ENCODE results near the gene RNPEP. TPM values are rescaled to one million over a fixed set of nuclear protein-coding genes. Genes with fewer than 3 reads are reported as not detected.
A peak's percentile ranks its signal among the peaks of the same experiment; 100 is the strongest.

The RNPEP gene
- total RNA-seq, 4 donors from 2014 or later = 37.2 to 77.6 (median 45.8) TPM

DNA sequence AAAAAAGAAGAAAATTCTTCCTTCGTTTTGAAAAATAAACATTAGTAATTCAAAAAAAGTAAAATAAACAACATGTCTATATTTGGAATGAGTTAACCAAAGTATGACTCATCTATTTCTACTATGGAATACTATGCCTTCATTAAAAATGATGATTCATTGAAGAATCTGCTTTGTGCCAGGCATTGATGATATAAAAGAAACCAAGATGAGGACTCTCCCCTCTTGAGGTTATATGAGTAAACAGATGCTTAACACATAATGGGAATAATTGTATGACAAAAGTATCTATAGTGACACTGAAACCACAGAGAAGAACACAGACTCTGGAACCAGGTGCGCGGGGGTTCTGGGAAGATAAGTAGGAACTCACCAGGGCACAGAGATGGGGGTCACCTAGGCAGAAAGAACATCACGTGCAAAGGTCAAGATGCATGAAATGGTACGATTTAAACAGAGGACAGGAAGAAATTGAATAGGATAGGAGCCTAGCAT, 46.8 kb downstream of the RNPEP start:
- TF ChIP-seq, protein P1, sequence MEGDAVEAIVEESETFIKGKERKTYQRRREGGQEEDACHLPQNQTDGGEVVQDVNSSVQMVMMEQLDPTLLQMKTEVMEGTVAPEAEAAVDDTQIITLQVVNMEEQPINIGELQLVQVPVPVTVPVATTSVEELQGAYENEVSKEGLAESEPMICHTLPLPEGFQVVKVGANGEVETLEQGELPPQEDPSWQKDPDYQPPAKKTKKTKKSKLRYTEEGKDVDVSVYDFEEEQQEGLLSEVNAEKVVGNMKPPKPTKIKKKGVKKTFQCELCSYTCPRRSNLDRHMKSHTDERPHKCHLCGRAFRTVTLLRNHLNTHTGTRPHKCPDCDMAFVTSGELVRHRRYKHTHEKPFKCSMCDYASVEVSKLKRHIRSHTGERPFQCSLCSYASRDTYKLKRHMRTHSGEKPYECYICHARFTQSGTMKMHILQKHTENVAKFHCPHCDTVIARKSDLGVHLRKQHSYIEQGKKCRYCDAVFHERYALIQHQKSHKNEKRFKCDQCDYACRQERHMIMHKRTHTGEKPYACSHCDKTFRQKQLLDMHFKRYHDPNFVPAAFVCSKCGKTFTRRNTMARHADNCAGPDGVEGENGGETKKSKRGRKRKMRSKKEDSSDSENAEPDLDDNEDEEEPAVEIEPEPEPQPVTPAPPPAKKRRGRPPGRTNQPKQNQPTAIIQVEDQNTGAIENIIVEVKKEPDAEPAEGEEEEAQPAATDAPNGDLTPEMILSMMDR (IDR thresholded peaks at IDR 0.05) = no peak
- DNase-seq (ENCODE audit: low spot score) = no peak
- ATAC-seq (ENCODE audit: low FRiP score) = peak; percentile 75

DNA sequence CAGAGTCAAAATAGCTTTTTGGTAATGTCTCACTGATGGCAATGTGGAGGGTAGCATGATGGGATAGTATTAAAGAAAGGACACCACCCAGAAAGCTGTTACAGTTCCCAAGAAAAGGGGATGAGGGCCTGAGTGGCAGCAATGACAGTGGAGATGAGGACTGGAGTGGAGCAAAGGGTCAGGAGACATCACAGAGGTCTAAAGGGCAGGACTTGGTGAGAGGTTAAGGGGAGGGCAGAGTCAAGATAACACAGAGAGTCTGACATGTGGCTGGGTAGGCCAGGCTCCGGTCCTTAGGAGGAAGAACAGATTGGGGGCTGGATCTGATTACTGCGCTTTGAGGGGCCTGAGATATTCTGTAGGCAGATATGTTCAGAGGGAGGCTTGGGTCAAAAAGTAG, 47.3 kb downstream of the RNPEP start:
- TF ChIP-seq, protein P1 (IDR thresholded peaks at IDR 0.05) = no peak
- DNase-seq (ENCODE audit: low spot score) (no peak), ATAC-seq (ENCODE audit: low FRiP score) (no peak)

DNA sequence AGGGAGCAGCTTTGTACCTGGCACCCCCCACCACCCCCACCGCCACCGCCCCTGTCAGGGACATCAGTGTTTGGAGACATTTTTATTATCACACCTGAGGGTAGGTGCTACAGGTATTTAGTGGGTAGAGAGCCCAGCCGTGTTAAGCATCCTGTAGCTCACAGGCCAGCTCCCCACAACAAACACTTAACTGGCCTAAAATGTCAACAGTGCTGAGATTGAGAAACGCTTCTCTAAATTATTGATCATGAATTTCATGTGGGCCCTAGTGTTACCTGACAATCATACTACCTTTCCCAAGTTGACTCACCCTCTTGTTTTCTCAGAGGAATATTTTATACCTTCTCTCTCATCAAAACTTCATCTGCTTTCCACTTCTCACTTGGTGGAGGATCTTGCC, 49.3 kb downstream of the RNPEP start:
- no peak for ATAC-seq (ENCODE audit: low FRiP score)
- DNase-seq (ENCODE audit: low spot score) = no peak
- TF ChIP-seq, protein P1 (IDR thresholded peaks at IDR 0.05) = no peak

DNA sequence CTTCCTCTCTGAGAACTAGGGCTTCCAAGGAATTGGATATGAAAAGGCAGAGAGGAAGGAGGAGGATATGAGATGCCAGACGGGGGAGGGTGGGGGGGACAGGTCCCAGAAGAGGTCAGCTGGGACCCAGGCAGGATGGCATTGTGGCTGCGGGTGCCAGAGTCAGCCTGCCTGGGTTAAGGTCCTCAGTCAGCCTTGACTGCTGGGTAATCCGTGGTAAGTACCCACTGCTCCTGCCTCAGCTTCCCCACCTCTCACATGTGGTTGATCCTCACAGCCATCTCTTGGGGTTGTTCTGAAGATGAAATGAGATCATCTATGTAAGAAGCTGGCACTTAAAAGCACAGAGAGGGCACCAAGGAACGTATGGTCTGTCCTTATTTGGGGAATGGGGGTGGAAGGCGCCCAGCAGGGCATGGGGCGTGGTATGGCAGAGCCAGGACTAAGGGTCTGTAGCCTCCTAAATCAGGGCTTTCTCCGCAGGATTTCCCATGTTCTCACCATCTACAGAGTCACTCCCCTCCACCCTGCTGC, 51.8 kb downstream of the RNPEP start:
- no peak for ATAC-seq (ENCODE audit: low FRiP score)
- no peak for DNase-seq (ENCODE audit: low spot score)
- TF ChIP-seq, protein P1 (IDR thresholded peaks at IDR 0.05) = no peak

DNA sequence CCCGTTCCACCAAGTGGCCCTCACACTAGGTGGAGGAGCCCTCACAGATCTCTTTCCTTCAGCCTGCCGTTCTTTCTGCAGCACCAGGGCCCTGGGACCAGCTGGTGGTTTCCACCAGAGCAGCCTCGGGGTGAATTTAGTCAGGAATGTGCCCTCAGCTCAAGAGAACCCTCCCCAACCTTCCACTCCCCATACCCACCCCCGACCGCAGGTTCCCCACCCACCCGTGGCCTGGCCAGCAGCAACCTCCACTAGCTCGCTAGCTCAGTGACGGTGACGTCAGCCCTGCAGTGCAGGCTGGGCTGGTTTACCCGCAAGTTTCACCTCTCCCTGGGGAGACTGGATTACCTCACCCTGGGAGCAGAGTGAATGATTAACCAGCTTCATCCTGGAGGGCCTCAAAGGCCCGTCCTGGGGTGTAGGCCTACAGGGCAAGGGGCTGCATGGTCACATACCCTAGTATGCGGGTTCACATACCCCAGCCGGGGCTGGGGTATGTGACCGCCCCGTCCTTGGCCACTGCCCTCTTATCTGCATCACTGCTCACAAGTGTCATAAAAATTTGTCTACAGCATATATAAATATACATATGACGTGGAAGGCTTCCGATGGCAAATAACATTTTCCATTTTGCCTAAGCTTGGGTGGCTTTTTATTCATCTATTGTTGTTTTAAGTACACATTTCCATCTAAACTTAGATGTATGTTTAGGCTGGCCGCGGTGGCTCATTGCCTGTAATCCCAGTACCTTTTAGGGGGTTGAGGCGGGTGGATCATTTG, 52.4 kb downstream of the RNPEP start:
- TF ChIP-seq, protein P1 (IDR thresholded peaks at IDR 0.05) = no peak
- ATAC-seq (ENCODE audit: low FRiP score) = peak; percentile 94
- DNase-seq (ENCODE audit: low spot score) = peak; percentile 44

DNA sequence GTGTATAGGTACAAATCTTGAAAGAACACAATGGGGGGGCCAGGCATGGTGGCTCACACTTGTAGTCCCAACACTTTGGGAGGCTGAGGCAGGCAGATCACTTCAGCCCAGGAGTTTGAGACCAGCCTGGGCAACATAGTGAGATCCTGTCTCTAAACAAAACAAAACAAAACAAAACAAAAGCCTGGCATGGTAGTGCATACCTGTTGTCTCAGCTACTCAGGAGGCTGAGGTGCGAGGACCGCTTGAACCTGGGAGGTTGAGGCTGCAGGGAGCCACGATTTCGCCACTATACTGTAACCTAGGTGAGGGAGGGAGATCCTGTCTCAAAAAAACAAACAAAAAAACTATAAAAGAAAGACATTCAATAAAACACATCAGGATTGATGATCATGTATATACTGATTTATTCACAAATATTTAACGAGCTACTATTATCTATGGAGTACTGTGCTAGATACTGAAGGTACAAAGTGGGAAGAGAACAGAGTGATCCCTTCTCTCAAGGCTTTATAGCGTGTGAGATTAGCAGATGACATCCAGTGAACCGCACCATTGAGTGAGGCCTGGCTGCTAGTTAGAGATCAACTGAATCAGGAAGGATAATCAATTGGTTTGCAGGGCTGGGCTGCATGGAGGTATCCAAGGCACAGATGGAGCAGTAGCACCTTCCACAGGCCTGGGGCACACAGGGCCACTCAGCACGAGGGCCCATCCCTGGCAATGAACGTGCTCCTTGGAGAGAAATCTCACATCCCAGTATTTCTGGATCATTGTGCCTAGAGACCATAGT, 54.3 kb downstream of the RNPEP start:
- ATAC-seq (ENCODE audit: low FRiP score) (no peak), DNase-seq (ENCODE audit: low spot score) (no peak)
- TF ChIP-seq, protein P1 (IDR thresholded peaks at IDR 0.05) = no peak
